ENCODE data around the gene SRRM4.
"Not testable (repeated sequence)": the region's sequence is repeated elsewhere in the genome, so short reads cannot be mapped to it uniquely, and the experiment has no call there.

Gene SRRM4

GRCh38 chr12:119011231-119011630 lies 29.9 kb downstream of the SRRM4 start:
- DNase-seq = no peak

GRCh38 chr12:119012179-119012578 lies 30.8 kb downstream of the SRRM4 start:
- no peak for DNase-seq

- no peak for DNase-seq
Measured at GRCh38 chr12:119013023-119013422, 31.7 kb downstream of the SRRM4 start.

GRCh38 chr12:119014368-119014767 lies 33.0 kb downstream of the SRRM4 start:
- no peak for DNase-seq

- no peak for DNase-seq
Measured at GRCh38 chr12:119016715-119017114, 35.4 kb downstream of the SRRM4 start.

GRCh38 chr12:119019166-119019565 lies 37.8 kb downstream of the SRRM4 start:
- DNase-seq = no peak

- DNase-seq = no peak
Measured at GRCh38 chr12:119020406-119021360, 39.3 kb downstream of the SRRM4 start.

- no peak for DNase-seq
Measured at GRCh38 chr12:119024356-119024755, 43.0 kb downstream of the SRRM4 start.

GRCh38 chr12:119025786-119026185 lies 44.4 kb downstream of the SRRM4 start:
- no peak for DNase-seq

- DNase-seq = not testable (repeated sequence)
Measured at GRCh38 chr12:119033332-119033731, 52.0 kb downstream of the SRRM4 start.

GRCh38 chr12:119036878-119037825 lies 55.8 kb downstream of the SRRM4 start:
- DNase-seq = no peak

GRCh38 chr12:119044094-119044493 lies 62.8 kb downstream of the SRRM4 start:
- no peak for DNase-seq

- no peak for DNase-seq
Measured at GRCh38 chr12:119047641-119048040, 66.3 kb downstream of the SRRM4 start.

- DNase-seq = no peak
Measured at GRCh38 chr12:119050663-119051062, 69.3 kb downstream of the SRRM4 start.

GRCh38 chr12:119051474-119051873 lies 70.1 kb downstream of the SRRM4 start:
- no peak for DNase-seq

- no peak for DNase-seq
Measured at GRCh38 chr12:119052001-119052400, 70.7 kb downstream of the SRRM4 start.

GRCh38 chr12:119055977-119056376 lies 74.6 kb downstream of the SRRM4 start:
- DNase-seq = no peak

GRCh38 chr12:119060847-119061796 lies 79.8 kb downstream of the SRRM4 start:
- peak; percentile 82 for DNase-seq

- DNase-seq = no peak
Measured at GRCh38 chr12:119068129-119068856, 87.0 kb downstream of the SRRM4 start.

- DNase-seq = peak; percentile 77
Measured at GRCh38 chr12:119069147-119069642, 87.9 kb downstream of the SRRM4 start.

- DNase-seq = no peak
Measured at GRCh38 chr12:119071176-119071575, 89.8 kb downstream of the SRRM4 start.

Measured in DMS79 treated with DMSO at 0.1 percent for 48 hours (cell line).